WERI-Rb-1 (cell line): ENCODE data around the gene GPX2.

ENCODE experiments used
- DNase-seq: peaks from one replicate; pipeline ENCODE4 v3.0.0-alpha.2; 2020
- H3K27ac ChIP-seq: fragments of 250-450 bp; sonication (Bioruptor Pico); 2 replicates; pipeline ENCODE4 v1.5.1; 2020; ENCODE audit warnings: mild to moderate bottlenecking, moderate library complexity
- H3K27me3 ChIP-seq: fragments of 250-450 bp; sonication (Bioruptor Pico); 2 replicates; pipeline ENCODE4 v1.5.1; 2021; ENCODE audit warnings: mild to moderate bottlenecking, low read depth, moderate library complexity; ENCODE audit not compliant: insufficient read depth, severe bottlenecking
- H3K36me3 ChIP-seq: fragments of 250-450 bp; sonication (Bioruptor Pico); 2 replicates; pipeline ENCODE4 v1.5.1; 2020; ENCODE audit warnings: mild to moderate bottlenecking, moderate library complexity
- H3K4me3 ChIP-seq: 2 replicates; pipeline ENCODE4 v1.5.1; 2011; ENCODE audit warnings: low read depth, mild to moderate bottlenecking, control low read depth, low read length
- H3K9me3 ChIP-seq: fragments of 250-450 bp; sonication (Bioruptor Pico); 2 replicates; pipeline ENCODE4 v1.5.1; 2021; ENCODE audit warnings: mild to moderate bottlenecking, moderate library complexity; ENCODE audit not compliant: severe bottlenecking
- TF ChIP-seq, protein P1 (sequence below): IDR thresholded peaks from 2 replicates; pipeline ENCODE4 v1.5.1; 2011; ENCODE audit warnings: low read depth, mild to moderate bottlenecking, control low read depth, inconsistent platforms, low read length

The GPX2 gene

DNA sequence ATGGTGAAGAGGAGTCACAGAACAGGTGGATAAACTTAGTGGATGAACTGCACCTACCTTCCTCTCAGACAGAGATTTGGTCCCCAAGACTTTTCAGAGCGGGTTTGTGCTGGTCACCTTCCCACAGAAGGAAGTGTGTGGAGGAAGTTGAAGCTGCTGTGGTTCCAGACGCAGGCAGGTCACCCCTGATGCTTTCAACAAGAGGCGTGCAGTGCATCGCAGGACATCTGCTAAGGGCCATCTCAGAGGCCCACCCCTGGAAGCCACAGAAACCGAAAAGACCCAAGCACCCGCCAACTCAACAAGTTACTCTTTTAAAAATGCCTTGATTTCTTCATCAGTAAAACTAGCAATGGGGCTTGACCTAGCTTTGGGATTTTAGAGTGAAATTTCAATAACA, 1.0 kb upstream of the GPX2 start:
- Histone ChIP-seq H3K27ac (no peak overlapping the region), H3K4me3 (no peak overlapping the region)

GRCh38 chr14:64940336-64940910, 2.1 kb downstream of the GPX2 start:
- no peaks in the 10 kb centered on the region for H3K27me3 ChIP-seq
- no peak overlapping the region for H3K27ac ChIP-seq
- TF ChIP-seq, protein P1, sequence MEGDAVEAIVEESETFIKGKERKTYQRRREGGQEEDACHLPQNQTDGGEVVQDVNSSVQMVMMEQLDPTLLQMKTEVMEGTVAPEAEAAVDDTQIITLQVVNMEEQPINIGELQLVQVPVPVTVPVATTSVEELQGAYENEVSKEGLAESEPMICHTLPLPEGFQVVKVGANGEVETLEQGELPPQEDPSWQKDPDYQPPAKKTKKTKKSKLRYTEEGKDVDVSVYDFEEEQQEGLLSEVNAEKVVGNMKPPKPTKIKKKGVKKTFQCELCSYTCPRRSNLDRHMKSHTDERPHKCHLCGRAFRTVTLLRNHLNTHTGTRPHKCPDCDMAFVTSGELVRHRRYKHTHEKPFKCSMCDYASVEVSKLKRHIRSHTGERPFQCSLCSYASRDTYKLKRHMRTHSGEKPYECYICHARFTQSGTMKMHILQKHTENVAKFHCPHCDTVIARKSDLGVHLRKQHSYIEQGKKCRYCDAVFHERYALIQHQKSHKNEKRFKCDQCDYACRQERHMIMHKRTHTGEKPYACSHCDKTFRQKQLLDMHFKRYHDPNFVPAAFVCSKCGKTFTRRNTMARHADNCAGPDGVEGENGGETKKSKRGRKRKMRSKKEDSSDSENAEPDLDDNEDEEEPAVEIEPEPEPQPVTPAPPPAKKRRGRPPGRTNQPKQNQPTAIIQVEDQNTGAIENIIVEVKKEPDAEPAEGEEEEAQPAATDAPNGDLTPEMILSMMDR, result no peak
- no peak for DNase-seq
- no peaks in the 10 kb centered on the region for H3K9me3 ChIP-seq
- no peak overlapping the region for H3K4me3 ChIP-seq
- no peaks in the 10 kb centered on the region for H3K36me3 ChIP-seq

More for the DNA sequence above, 1.0 kb upstream of the GPX2 start:
- no peaks in the 10 kb centered on the region for H3K36me3 ChIP-seq
- H3K9me3 ChIP-seq, result no peaks in the 10 kb centered on the region
- TF ChIP-seq, protein P1, result no peak
- H3K27me3 ChIP-seq, result no peaks in the 10 kb centered on the region
- no peak for DNase-seq

GRCh38 chr14:64939817-64940190, 2.7 kb downstream of the GPX2 start:
- Histone ChIP-seq H3K9me3 (no peaks in the 10 kb centered on the region), H3K27me3 (no peaks in the 10 kb centered on the region), H3K27ac (no peak overlapping the region), H3K36me3 (no peaks in the 10 kb centered on the region), H3K4me3 (no peak overlapping the region)
- no peak for DNase-seq
- TF ChIP-seq, protein P1, result no peak

DNA sequence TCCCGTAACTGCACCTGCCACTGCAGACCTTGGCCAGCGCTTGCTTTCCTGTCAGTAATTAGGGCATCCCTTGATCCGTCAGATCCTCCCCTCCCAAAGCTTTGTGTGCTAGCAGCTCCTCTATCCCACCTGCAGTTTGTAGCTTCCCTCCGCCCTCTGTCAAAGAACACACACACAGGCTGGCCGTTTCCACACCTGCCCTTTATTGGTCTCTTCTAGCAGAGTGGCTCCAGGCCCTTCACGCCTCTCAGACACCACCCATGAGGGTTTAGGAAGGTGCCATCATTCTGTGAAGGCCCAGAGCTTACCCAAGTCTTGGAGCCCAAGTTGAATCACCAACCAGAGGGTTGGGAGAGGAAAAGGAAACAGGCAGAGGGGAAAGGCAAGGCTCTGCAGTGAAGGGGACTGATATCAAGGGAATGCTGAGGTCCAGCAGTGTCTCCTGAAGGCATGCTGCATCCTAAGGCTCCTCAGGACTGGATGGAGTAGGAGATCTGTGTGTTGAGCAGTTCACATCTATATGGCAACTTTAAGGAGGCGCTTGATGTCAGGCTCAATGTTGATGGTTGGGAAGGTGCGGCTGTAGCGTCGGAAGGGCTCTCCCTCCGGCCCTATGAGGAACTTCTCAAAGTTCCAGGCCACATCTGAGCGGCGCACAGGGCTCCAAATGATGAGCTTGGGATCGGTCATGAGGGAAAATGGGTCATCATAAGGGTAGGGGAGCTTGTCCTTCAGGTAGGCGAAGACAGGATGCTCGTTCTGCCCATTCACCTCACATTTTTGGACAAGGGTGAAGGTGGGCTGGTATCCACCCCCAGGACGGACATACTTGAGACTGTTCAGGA, 3.4 kb downstream of the GPX2 start:
- H3K27me3 ChIP-seq, result no peaks in the 10 kb centered on the region
- TF ChIP-seq, protein P1, result no peak
- no peaks in the 10 kb centered on the region for H3K9me3 ChIP-seq
- H3K27ac ChIP-seq, result no peak overlapping the region
- DNase-seq, result no peak
- no peak overlapping the region for H3K4me3 ChIP-seq
- H3K36me3 ChIP-seq, result no peaks in the 10 kb centered on the region

DNA sequence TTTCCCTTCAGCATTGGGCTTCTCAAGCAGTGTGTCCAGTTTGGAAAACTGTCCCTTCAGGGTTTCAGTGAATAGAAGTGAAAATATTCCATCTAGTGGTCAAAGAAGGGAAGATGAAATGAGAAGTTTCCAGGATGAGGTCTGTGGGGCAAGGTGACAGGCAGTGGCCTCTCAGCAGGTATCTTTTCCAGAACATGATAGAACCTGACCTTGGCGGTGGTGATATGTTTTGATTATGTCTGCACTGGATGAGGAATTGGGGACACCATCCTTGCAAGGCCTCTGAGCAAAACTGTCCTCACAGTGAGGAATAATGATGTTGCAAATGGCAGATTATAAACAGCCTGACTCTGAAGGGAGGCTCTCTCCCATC, 4.7 kb downstream of the GPX2 start:
- no peaks in the 10 kb centered on the region; the same call in none of the 2 replicates for H3K36me3 ChIP-seq
- TF ChIP-seq, protein P1, result 0 out of 2 replicates have a peak, but pooled peaks have one; percentile 29
- no peaks in the 10 kb centered on the region for H3K9me3 ChIP-seq
- H3K4me3 ChIP-seq, result no peak overlapping the region
- no peak overlapping the region for H3K27ac ChIP-seq
- no peak for DNase-seq
- no peaks in the 10 kb centered on the region for H3K27me3 ChIP-seq
